Sigmoid colon (tissue), 4 donors: Measurements from ENCODE around the gene LSM11.

Experiments
- CTCF ChIP-seq, 4 experiments: fragments of 450-650 bp in 3 of 4; fragments of 200-600 bp in 1 of 4; IDR thresholded peaks; one replicate each; pipeline ENCODE4 v1.5.1; 2016 to 2019; ENCODE audit warnings: antibody characterized with exemption in 4 of 4, mild to moderate bottlenecking in 3 of 4, moderate library complexity in 2 of 4
- EP300 ChIP-seq, 4 donors: sonication (generic); formaldehyde crosslinking; IDR thresholded peaks; one replicate each; pipeline ENCODE4 v1.6.1; 2017; ENCODE audit warnings: antibody characterized with exemption in 4 of 4
- POLR2A ChIP-seq, 2 donors: fragments of 450-650 bp; IDR thresholded peaks; one replicate each; pipeline ENCODE4 v1.6.1; 2016; ENCODE audit warnings: antibody characterized with exemption in 2 of 2, mild to moderate bottlenecking in 2 of 2, moderate library complexity in 2 of 2
- POLR2AphosphoS5 ChIP-seq, 4 donors: sonication (generic); formaldehyde crosslinking; IDR thresholded peaks; one replicate each; pipeline ENCODE4 v1.6.1; 2017; ENCODE audit warnings: antibody characterized with exemption in 4 of 4

DNA sequence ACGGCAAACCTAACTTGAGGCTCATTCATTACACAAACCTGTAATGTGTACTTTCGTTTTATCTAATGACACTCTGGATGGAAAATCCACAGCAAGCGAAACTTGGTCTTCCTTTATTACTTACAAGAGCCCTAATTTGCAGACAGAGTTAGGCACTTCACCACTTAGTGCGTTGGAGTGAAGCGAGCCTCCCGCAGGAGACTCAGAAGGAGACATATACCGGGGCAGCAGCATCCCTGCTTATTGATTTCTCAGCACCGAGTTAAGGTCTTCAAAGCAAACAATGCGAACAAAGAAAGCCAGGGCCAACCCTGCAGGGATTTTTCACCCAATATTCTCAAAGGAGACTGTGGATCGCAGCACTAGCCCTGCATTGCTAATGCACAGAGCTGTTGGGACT, 28.6 kb downstream of the LSM11 start:
- TF ChIP-seq CTCF (IDR thresholded peaks at IDR 0.05) (no peak), POLR2A (IDR thresholded peaks at IDR 0.05) (no peak), POLR2AphosphoS5 (IDR thresholded peaks at IDR 0.05) (no peak), EP300 (IDR thresholded peaks at IDR 0.05) (no peak)
